PFSK-1 (cell line): ENCODE measurements around the gene RND1.

Source experiments
- FOXP2 ChIP-seq: optimal IDR thresholded peaks from 2 replicates; pipeline ENCODE3; 2011; ENCODE audit warnings: borderline replicate concordance, control low read depth, inconsistent platforms; ENCODE audit not compliant: insufficient read depth; ENCODE audit errors: extremely low read length, extremely low read depth
- POLR2AphosphoS5 ChIP-seq: IDR thresholded peaks from 2 replicates; pipeline ENCODE4 v1.6.1; 2012; ENCODE audit warnings: low read depth, mild to moderate bottlenecking, control low read depth, low read length, moderate library complexity
- SIN3A ChIP-seq: IDR thresholded peaks from 2 replicates; pipeline ENCODE4 v1.6.1; 2012; ENCODE audit warnings: mild to moderate bottlenecking, low read length, moderate library complexity, borderline replicate concordance; ENCODE audit not compliant: insufficient read depth
- TAF1 ChIP-seq: IDR thresholded peaks from 2 replicates; pipeline ENCODE4 v1.6.1; 2012; ENCODE audit warnings: low read length, control low read depth, borderline replicate concordance; ENCODE audit not compliant: insufficient read depth
- TF ChIP-seq, protein P1 (sequence below), 2 experiments: IDR thresholded peaks; 2 replicates each; pipeline versions ENCODE4 v1.6.1 to v1.8.0; 2011 to 2012; ENCODE audit warnings: low read depth in 2 of 2, low read length in 2 of 2, control low read depth in 1 of 2, inconsistent platforms in 1 of 2, mild to moderate bottlenecking in 1 of 2, moderate library complexity in 1 of 2; ENCODE audit not compliant: insufficient read depth in 1 of 2

RND1 gene

DNA sequence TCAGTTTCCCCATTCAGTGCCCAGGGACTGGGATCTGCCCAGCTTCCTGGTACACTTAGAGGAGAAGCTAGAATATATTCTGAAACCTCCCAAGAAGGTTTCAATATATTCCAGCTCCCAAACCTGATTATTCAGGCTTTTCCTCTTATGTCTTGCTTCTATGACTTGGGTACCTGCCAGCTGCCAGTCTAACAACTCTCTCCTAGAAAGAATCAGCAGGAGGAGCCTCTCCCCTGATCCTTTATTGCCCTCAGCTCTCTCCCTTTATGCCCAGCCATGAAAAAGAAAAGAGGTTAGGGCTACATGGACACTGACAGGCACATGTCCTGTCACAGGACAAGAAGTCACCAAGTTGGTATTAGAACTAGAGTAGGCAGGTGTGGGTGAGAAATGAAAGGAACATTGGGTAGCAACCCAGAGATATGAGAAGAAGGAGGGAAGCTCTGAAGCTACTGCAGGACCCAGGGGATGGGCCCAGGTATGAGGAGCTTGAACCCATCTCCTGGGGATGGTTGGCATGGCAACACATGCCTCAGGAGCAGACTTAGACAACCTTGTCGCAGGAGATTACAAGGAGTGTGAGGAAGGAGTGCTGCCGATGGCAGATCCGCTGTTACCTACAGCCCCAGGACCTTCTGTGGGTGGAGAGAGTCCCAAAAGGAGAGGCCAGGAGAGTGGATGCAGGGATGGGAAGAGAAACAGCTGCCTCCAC lies 49.4 kb downstream of the RND1 start:
- TF ChIP-seq, protein P1, sequence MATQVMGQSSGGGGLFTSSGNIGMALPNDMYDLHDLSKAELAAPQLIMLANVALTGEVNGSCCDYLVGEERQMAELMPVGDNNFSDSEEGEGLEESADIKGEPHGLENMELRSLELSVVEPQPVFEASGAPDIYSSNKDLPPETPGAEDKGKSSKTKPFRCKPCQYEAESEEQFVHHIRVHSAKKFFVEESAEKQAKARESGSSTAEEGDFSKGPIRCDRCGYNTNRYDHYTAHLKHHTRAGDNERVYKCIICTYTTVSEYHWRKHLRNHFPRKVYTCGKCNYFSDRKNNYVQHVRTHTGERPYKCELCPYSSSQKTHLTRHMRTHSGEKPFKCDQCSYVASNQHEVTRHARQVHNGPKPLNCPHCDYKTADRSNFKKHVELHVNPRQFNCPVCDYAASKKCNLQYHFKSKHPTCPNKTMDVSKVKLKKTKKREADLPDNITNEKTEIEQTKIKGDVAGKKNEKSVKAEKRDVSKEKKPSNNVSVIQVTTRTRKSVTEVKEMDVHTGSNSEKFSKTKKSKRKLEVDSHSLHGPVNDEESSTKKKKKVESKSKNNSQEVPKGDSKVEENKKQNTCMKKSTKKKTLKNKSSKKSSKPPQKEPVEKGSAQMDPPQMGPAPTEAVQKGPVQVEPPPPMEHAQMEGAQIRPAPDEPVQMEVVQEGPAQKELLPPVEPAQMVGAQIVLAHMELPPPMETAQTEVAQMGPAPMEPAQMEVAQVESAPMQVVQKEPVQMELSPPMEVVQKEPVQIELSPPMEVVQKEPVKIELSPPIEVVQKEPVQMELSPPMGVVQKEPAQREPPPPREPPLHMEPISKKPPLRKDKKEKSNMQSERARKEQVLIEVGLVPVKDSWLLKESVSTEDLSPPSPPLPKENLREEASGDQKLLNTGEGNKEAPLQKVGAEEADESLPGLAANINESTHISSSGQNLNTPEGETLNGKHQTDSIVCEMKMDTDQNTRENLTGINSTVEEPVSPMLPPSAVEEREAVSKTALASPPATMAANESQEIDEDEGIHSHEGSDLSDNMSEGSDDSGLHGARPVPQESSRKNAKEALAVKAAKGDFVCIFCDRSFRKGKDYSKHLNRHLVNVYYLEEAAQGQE (IDR thresholded peaks at IDR 0.05; ENCODE audit: insufficient read depth in 1 of 2, low read depth in 2 of 2, low read length in 2 of 2) = no peak
- no peak for TF ChIP-seq SIN3A
- TF ChIP-seq POLR2AphosphoS5 = no peak
- no peak for TF ChIP-seq FOXP2
- no peak for TF ChIP-seq TAF1

DNA sequence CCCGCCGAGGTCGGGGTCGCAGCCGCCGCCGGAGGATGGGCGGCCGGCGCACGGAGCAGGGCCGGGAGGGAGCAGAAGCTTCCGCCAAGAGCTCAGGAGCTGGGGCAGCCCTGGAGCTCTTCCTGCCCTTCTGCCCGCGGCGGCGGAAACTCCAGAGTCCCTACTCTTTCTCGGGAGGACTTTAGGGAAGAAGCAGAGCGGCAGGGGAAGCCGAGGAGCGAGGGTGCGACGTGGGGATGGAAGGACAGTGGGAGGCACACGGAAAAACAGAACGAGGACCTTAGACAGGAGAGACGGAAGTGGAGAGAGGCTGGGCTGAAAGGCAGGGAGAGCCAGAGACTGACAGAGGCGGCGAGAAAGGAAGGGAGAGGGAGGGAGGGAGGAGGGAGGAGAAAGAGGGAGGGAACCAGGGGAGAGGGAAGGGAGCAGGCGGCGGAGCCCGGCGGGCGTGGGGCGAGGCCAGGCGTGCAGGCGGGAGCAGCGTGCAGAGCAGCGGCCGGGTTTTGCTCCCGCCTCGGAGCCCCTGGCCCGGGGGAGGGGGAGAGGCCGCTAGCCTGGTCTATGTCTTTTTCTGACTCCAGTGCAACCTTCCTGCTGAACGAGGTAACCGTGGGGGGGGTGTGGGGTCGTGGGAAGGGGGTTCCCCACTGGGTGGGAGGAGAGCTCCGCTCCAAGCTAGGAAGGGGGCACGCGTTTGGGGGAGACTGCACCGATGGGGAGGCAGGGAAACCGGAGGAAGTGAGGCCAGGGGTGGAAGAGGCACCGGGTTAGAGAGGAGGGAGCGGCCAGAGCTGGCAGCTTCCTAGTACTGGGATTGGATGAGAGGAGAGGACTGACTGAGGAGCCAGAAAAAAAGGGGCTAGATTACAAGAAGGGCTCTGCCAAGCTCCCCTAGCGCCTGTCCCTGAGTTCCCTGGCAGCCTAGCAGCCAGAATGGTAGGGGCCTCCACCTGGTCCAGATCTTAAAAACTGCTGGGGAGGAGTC lies 50.3 kb downstream of the RND1 start:
- TF ChIP-seq SIN3A = 0 out of 2 replicates have a peak, but pooled peaks have one; percentile 35
- peak; percentile 84 for TF ChIP-seq TAF1
- TF ChIP-seq POLR2AphosphoS5 = peak; percentile 89
- peak; percentile 37 for TF ChIP-seq FOXP2
- TF ChIP-seq, protein P1 (IDR thresholded peaks at IDR 0.05; ENCODE audit: insufficient read depth in 1 of 2, low read depth in 2 of 2, low read length in 2 of 2) = peak in 1 of 2 experiments; percentile 33; a peak in 1 of 4 replicates

DNA sequence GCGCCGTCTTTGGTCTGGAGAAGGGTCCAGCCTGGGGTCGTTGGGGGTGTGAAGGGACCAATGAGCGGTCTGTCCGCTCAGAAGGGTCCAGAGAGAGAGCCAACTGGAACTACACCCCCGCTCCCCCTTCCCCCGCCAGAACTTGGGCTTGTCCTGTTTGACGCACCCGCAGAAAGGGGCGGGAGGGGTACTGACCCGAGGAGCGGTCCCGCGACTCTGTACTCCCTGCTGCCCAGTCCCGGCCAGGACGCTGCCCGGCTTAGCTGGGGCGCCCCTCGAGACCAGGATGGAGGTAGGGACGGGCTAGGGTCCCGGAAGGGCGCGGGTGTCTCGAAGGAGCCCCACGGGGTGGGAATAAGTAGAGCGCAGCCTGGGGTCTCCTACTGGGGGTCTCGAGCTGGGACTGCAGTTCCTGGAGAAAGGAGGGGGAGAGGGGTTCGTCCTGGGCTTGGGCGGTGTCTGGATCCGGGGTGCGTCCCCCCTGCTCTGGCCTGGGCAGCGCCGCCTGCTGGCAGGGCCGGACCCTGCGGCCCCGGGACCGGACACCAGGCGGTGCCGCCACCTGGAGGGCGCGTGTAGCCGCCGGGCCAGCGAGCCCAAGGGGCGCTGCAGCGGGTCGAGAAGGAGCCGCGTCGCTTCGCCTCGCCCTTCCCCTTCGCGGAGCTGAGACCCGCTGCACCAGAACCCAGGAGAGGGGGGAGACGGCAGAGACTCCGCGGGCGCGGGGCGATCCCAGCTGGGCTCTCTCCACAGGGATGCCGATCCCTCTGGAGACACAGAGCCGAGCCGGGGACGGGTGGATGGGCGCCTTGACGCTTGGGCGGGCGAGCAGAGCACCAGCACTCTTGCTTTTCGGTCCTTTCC lies 51.2 kb downstream of the RND1 start:
- TF ChIP-seq POLR2AphosphoS5 (no peak; the same call in 1 of the 2 replicates), TAF1 (0 out of 2 replicates have a peak, but pooled peaks have one; percentile 31), FOXP2 (peak; percentile 86), SIN3A (peak; percentile 75; the same call in 1 of the 2 replicates)
- TF ChIP-seq, protein P1 (IDR thresholded peaks at IDR 0.05; ENCODE audit: insufficient read depth in 1 of 2, low read depth in 2 of 2, low read length in 2 of 2) = peak in 1 of 2 experiments; percentile 44; a peak in 1 of 4 replicates

DNA sequence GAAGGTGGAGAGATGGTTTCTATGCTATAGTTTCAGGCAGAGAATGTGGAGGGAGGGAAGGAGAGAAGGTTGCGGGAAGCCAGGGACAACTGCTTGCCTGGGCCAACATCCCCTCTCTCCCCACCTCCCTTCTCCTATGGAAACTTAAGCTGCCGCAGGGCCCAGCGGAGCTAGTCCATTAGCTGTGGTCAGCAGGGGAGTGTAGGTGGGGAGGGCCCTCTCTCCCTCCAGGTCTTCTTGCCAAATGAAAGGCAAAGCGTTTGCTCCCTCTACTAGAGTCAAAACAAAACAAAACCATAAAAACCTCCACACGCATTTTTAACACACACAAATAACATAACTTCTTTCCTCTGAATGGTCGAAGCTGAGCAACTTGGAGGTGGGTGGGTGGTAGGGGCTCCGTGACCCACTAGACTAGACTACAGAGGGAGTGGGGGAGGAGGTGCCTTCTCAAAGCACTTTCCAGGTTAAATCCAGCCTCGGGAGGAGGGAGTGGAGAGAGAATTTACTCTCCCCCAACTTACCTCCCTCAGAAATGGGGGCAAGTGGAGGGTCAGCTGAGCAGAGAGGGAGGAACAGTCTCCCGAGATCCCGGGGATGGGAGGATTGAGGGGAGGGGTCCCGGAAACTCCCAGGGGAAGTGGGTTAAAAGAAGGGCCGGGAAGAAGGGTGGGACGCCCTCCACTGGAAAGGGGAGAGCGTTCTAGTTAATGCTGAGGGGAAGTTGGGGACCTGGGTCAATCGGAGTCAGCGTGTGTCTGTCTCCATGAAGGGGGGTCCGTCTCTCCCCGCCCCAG lies 52.0 kb downstream of the RND1 start:
- TF ChIP-seq POLR2AphosphoS5 (no peak), SIN3A (no peak), TAF1 (no peak), FOXP2 (no peak)
- TF ChIP-seq, protein P1 (IDR thresholded peaks at IDR 0.05; ENCODE audit: insufficient read depth in 1 of 2, low read depth in 2 of 2, low read length in 2 of 2) = no peak
